Mesodermal cell (in vitro differentiated cells): ENCODE results near the gene SERPINE2.

ENCODE experiments used
- H3K27ac ChIP-seq: 2 replicates; pipeline ENCODE4 v1.7.0; 2013; ENCODE audit warnings: mild to moderate bottlenecking, low read depth, low read length, moderate library complexity; ENCODE audit not compliant: severe bottlenecking
- H3K36me3 ChIP-seq: 2 replicates; pipeline ENCODE4 v1.7.1; 2013; ENCODE audit warnings: mild to moderate bottlenecking, low read length, moderate library complexity; ENCODE audit not compliant: control insufficient read depth, insufficient read depth
- H3K4me1 ChIP-seq: one replicate; pipeline ENCODE4 v1.7.1; 2013; ENCODE audit warnings: mild to moderate bottlenecking, low read length; ENCODE audit not compliant: insufficient read depth, control insufficient read depth, poor library complexity, severe bottlenecking
- H3K4me3 ChIP-seq: 2 replicates; pipeline ENCODE4 v1.7.0; 2013; ENCODE audit warnings: low read length, control low read depth, mild to moderate bottlenecking; ENCODE audit not compliant: insufficient read depth, poor library complexity, severe bottlenecking; ENCODE audit errors: extremely low read depth
- H3K9me3 ChIP-seq: 2 replicates; pipeline ENCODE4 v1.7.1; 2013; ENCODE audit warnings: mild to moderate bottlenecking, low read length, moderate library complexity; ENCODE audit not compliant: control insufficient read depth
- WGBS, 2 experiments: methylation state at CpG; one replicate each; pipeline ENCODE4 v1.1.5; 2013; ENCODE audit warnings: missing lambda C conversion rate in 2 of 2; ENCODE audit not compliant: insufficient coverage in 2 of 2; 5-methylcytosine and 5-hydroxymethylcytosine counted together

The SERPINE2 gene

DNA sequence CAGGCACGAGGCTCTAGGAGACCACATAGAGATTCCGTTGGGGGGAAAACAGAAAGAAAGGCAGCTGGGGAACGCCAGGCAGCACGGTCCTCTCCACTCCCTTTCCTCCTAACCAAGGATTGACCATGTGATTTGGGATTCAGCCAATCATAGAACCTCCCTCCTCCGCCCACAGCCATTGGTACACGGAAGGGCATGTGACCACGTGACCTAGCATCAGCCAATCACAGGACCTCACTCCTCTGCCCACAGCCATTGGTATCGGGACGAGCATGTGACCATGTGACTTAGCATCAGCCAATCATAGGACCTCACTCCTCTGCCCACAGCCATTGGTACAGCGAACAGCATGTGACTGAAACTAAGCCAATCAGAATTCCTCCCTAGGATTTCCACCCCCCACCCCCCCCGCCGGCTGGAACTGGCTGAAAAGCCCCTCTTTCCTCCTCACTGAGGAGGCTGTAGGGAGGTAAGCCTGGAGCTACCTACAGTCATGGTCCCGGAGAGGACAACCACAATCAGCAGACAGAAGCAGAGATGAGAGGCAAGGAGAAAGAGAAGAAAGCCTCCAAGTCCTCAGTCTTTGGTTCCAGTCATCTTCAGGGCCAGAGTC, 7.6 kb downstream of the SERPINE2 start:
- 50 to 76% methylated on average over 4 to 5 of the region's 13 CpGs for WGBS, 2 experiments
- Histone ChIP-seq H3K27ac (no peak overlapping the region), H3K9me3 (peaks cover 4% of the 10 kb centered on the region), H3K4me3 (no peak overlapping the region), H3K4me1 (peaks cover 23% of the 10 kb centered on the region), H3K36me3 (peaks cover 59% of the 10 kb centered on the region)

DNA sequence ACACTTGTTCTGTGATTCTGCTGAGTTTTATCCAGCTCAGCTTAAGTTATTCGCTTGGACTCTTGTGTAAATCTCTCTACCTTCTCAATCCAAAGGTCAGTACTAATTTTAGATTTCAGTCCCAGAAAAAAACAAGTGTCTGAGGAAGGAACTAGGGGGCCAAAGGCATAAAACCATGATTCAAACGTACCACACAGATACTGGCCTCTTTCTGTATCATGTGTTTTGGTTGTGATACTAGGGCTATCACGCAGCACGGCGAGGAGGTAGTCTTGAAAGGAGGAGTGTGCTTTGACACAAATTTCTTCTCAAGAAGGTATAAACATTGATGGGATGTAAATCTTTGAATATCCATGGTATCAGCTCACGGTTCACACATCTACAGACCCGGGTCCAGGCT, 8.3 kb downstream of the SERPINE2 start:
- Histone ChIP-seq H3K36me3 (peaks cover 58% of the 10 kb centered on the region), H3K4me1 (peaks cover 23% of the 10 kb centered on the region), H3K4me3 (no peak overlapping the region), H3K27ac (no peak overlapping the region), H3K9me3 (peaks cover 4% of the 10 kb centered on the region)
- WGBS, 2 experiments, result 93 to 97% methylated on average over 6 of the region's 7 CpGs

DNA sequence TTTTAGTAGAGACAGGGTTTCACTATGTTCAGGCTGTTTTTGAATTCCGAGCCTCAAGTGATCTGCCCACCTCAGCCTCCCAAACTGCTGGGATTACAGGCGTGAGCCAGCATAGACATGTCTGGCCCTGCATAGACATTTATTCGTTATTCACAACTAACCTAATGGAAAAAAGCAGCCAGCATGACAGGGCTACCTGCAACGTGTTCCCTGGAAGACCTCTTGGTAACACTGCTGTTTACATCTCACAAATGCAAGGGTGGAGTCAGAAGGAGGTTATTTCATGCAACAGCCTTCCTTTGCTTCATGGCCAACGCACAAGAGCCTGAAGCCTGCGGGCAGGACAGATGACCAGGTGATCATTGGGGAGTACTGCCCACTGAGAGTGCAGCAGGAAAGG, 9.2 kb downstream of the SERPINE2 start:
- H3K36me3 ChIP-seq, result peaks cover 52% of the 10 kb centered on the region
- peaks cover 25% of the 10 kb centered on the region for H3K4me1 ChIP-seq
- no peak overlapping the region for H3K4me3 ChIP-seq
- no peak overlapping the region for H3K27ac ChIP-seq
- 90 to 91% methylated on average over 6 of the region's 6 CpGs for WGBS, 2 experiments
- H3K9me3 ChIP-seq, result peaks cover 4% of the 10 kb centered on the region

DNA sequence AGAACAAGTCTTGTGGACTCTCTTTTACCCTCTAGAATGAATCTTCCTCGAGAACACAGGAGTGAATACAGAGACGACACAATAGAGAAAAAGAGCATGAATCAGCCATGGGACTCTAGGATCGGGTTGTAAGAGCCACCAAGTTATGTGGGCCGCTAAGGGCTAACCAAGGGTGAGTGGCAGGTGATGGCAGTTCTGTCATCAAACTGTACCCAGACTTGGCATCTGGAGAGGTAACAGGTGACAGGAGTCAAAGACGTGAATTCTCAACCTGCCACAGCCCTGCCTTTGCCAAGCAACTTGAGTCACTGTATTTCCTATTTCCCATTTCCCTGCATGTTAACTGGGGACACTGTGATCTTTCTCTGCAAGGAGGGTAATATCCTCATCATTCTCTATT, 11.2 kb downstream of the SERPINE2 start:
- peaks cover 43% of the 10 kb centered on the region for H3K36me3 ChIP-seq
- H3K4me1 ChIP-seq, result peaks cover 20% of the 10 kb centered on the region
- no peak overlapping the region for H3K27ac ChIP-seq
- 81 to 92% methylated on average over 4 of the region's 5 CpGs for WGBS, 2 experiments
- peaks cover 4% of the 10 kb centered on the region for H3K9me3 ChIP-seq
- H3K4me3 ChIP-seq, result no peak overlapping the region

DNA sequence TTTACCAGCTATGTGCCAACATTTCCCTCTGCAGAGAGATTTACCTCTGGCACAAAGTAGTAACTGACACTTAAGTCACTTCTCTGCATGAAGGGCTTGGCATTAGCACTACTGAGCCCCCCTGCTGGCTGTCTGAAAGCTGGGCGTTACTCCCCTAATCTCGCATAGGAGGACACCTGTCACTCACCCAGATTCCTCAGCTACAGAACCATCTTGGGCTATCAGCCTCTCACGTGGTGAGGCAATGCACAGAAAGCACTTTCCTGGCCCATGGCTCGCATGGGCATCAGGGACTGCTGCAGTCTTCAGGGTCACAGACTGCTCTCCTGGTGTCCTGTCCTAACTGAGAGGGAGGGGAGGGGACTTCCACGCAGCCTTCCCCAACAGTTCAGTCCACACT, 12.0 kb downstream of the SERPINE2 start:
- no peak overlapping the region for H3K4me3 ChIP-seq
- H3K9me3 ChIP-seq, result peaks cover 4% of the 10 kb centered on the region
- 31 to 40% methylated on average over 1 to 3 of the region's 5 CpGs for WGBS, 2 experiments
- no peak overlapping the region for H3K27ac ChIP-seq
- peaks cover 38% of the 10 kb centered on the region for H3K36me3 ChIP-seq
- peaks cover 12% of the 10 kb centered on the region for H3K4me1 ChIP-seq

DNA sequence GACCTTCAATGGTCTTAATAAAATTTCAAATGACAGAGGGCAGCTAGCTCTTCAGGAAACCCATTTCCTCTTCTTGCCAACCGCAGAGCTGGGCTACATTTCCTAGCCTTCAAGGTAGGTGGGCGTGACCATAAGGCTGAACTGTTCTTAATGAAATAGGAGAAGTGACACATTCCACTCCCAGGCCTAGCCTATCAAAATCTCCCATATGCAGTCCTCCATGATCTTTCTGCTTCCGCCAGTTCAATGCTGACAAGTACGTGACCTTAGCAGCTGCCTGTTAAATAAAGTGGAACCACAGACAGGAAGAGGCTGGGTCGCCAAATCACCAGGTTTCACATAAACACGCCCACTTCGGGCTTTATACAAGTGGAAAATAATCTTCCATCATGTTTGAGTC, 13.2 kb downstream of the SERPINE2 start:
- Histone ChIP-seq H3K36me3 (peaks cover 31% of the 10 kb centered on the region), H3K4me3 (no peak overlapping the region), H3K4me1 (peaks cover 10% of the 10 kb centered on the region), H3K27ac (no peak overlapping the region), H3K9me3 (no peaks in the 10 kb centered on the region)
- WGBS, 2 experiments, result 88 to 92% methylated on average over 6 of the region's 7 CpGs

DNA sequence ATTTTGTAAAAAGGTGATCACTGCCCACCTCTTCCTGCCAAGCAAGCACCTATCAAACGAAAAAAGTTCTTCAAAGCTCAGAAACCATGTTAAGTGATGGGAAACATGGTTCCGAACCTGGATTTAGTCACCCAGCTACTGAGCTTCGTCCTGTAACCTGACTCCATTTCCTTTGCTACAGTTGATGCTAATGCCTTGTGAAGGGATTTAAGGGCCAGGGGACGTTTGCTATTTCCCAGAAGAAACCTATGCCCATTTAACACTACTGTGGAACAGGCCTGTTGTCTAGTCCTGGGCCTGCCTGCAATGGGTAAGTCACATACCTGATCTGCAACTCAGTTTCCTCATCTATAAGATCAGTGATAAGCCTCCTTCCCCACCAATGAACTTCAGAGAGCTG, 14.8 kb downstream of the SERPINE2 start:
- Histone ChIP-seq H3K36me3 (peaks cover 26% of the 10 kb centered on the region), H3K4me1 (peaks cover 10% of the 10 kb centered on the region), H3K4me3 (no peak overlapping the region), H3K27ac (no peak overlapping the region), H3K9me3 (no peaks in the 10 kb centered on the region)
- 68 to 70% methylated on average over 3 to 4 of the region's 4 CpGs for WGBS, 2 experiments

DNA sequence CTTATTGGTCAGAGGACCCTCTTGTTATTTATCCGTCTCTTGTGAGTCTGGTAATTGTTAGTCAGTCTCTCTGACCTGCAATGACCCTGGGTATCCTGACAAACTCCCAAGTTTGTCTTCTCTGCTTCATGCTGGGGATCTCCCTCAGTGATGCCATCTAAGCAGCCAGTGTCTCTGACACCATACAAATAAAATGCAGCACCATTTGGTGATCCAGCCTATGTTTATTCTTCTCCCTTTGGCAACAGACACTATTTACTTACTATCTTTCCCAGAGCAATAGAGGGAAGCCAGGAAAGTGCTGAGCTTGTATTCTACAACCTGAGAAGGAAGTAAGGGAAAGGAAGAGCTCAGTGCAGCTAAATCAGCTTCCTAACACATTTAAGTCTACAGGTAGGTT, 15.9 kb downstream of the SERPINE2 start:
- 100% methylated on average over 1 of the region's 1 CpG; no CpG with 5 or more reads in 1 of the 2 experiments for WGBS, 2 experiments
- H3K4me1 ChIP-seq, result peaks cover 10% of the 10 kb centered on the region
- no peak overlapping the region for H3K27ac ChIP-seq
- H3K36me3 ChIP-seq, result peaks cover 26% of the 10 kb centered on the region
- no peak overlapping the region for H3K4me3 ChIP-seq
- no peaks in the 10 kb centered on the region for H3K9me3 ChIP-seq

DNA sequence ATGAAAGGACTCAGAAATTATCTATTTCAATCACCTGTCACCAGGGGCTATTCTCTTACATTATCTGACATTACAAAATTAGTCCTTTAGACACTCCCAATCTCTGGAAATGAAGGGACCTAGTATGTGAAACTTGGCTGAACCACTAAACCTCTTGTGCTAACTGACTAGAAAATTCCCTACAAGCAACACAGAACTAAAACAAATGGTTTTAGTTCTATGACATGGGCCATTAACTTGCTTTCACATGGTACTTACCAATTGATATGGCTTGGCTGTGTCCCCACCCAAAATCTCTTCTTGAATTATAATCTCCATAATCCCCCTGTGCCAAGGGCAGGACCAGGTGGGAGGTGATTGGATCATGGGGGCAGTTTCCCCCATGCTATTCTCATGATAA, 16.6 kb downstream of the SERPINE2 start:
- no peak overlapping the region for H3K4me3 ChIP-seq
- no peaks in the 10 kb centered on the region for H3K9me3 ChIP-seq
- peaks cover 23% of the 10 kb centered on the region for H3K36me3 ChIP-seq
- H3K27ac ChIP-seq, result no peak overlapping the region
- peaks cover 10% of the 10 kb centered on the region for H3K4me1 ChIP-seq

DNA sequence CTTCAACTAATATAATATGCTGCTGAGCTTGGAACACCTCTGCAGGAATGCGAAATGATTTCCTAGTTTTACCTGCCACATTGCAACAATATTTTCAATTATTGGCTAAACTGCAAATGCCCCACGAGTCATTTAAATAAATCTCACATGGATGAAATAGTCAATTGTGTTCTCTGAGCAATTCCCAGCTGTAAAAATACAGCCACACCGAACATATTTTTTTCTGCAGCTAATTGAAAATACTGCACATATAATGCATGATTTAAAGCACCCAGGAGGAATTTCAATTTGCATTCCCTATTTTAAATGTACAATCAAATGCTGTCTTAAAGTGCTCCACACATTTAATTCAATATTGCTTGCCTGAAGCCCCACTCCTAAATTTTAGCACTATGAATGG, 18.6 kb downstream of the SERPINE2 start:
- no peak overlapping the region for H3K4me3 ChIP-seq
- 97 to 100% methylated on average over 2 to 3 of the region's 3 CpGs for WGBS, 2 experiments
- no peak overlapping the region for H3K27ac ChIP-seq
- H3K4me1 ChIP-seq, result peaks cover 3% of the 10 kb centered on the region
- no peaks in the 10 kb centered on the region for H3K9me3 ChIP-seq
- peaks cover 21% of the 10 kb centered on the region for H3K36me3 ChIP-seq

DNA sequence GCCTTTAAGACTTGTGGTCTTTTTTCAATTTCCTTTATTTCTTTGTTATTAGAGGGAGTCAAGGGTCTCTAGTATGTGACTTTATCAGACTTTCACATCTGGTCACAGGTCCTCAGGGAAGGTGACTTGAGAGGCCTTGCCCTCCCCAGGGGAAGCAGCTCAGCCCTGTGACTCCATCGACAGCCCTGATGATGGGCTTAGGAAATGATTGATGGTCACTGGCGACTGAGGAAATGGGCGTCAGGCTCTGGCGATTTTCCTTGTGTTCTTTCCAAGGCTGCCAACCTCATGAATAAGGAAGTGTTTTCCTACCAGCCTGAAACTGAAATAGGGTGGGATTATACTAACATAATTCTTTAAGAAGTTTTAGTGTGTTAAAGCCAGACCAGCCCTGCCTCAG, 21.1 kb downstream of the SERPINE2 start:
- H3K9me3 ChIP-seq, result no peaks in the 10 kb centered on the region
- peaks cover 6% of the 10 kb centered on the region for H3K4me1 ChIP-seq
- peak overlapping the region; percentile 37 for H3K27ac ChIP-seq
- no peak overlapping the region for H3K4me3 ChIP-seq
- H3K36me3 ChIP-seq, result peaks cover 38% of the 10 kb centered on the region
- 73 to 89% methylated on average over 3 to 4 of the region's 4 CpGs for WGBS, 2 experiments
